ENCODE measurements around the gene PXDC1.

The PXDC1 gene

GRCh38 chr6:3745566-3746118, 5.9 kb downstream of the PXDC1 start:
- no peaks in the 10 kb centered on the region for H3K27me3 ChIP-seq (ENCODE audit: insufficient read depth, low read length, poor library complexity, severe bottlenecking)
- H3K4me3 ChIP-seq (ENCODE audit: low read length, poor library complexity, severe bottlenecking), result no peak overlapping the region
- H3K4me1 ChIP-seq (ENCODE audit: insufficient read depth, low read length, poor library complexity, severe bottlenecking), result peaks cover 38% of the 10 kb centered on the region
- no peaks in the 10 kb centered on the region for H4K20me1 ChIP-seq (ENCODE audit: insufficient read depth, low read length, poor library complexity, severe bottlenecking)
- no peaks in the 10 kb centered on the region for H3K9me3 ChIP-seq (ENCODE audit: insufficient read depth, low read depth, low read length)
- no peaks in the 10 kb centered on the region for H3K79me2 ChIP-seq (ENCODE audit: insufficient read depth, low read length)
- no peak for TF ChIP-seq CTCF (conservative IDR thresholded peaks at IDR 0.05; ENCODE audit: low read length)
- TF ChIP-seq EZH2phosphoT487 (IDR thresholded peaks at IDR 0.05; ENCODE audit: borderline replicate concordance), result no peak
- H3K9me2 ChIP-seq (replicated peaks; ENCODE audit: low read depth, low read length), result no peaks in the 10 kb centered on the region
- H2AFZ ChIP-seq (ENCODE audit: low read length), result no peak overlapping the region
- no peak overlapping the region for H3K4me2 ChIP-seq (ENCODE audit: low read depth, low read length, poor library complexity, severe bottlenecking)
- no peak overlapping the region for H3K9ac ChIP-seq (ENCODE audit: low read depth, low read length, poor library complexity, severe bottlenecking)
- no peaks in the 10 kb centered on the region for H3F3A ChIP-seq (ENCODE audit: low read depth)
- no peaks in the 10 kb centered on the region for H3K36me3 ChIP-seq (ENCODE audit: insufficient read depth, low read length)

GRCh38 chr6:3744901-3745470, 6.5 kb downstream of the PXDC1 start:
- Histone ChIP-seq H3K4me1 (ENCODE audit: insufficient read depth, low read length, poor library complexity, severe bottlenecking) (peaks cover 38% of the 10 kb centered on the region), H3K36me3 (ENCODE audit: insufficient read depth, low read length) (no peaks in the 10 kb centered on the region), H2AFZ (ENCODE audit: low read length) (no peak overlapping the region), H3K4me3 (ENCODE audit: low read length, poor library complexity, severe bottlenecking) (no peak overlapping the region), H3K9me2 (replicated peaks; ENCODE audit: low read depth, low read length) (no peaks in the 10 kb centered on the region), H4K20me1 (ENCODE audit: insufficient read depth, low read length, poor library complexity, severe bottlenecking) (no peaks in the 10 kb centered on the region), H3K27me3 (ENCODE audit: insufficient read depth, low read length, poor library complexity, severe bottlenecking) (no peaks in the 10 kb centered on the region), H3K9me3 (ENCODE audit: insufficient read depth, low read depth, low read length) (no peaks in the 10 kb centered on the region), H3K9ac (ENCODE audit: low read depth, low read length, poor library complexity, severe bottlenecking) (no peak overlapping the region), H3K4me2 (ENCODE audit: low read depth, low read length, poor library complexity, severe bottlenecking) (no peak overlapping the region), H3F3A (ENCODE audit: low read depth) (no peaks in the 10 kb centered on the region), H3K79me2 (ENCODE audit: insufficient read depth, low read length) (no peaks in the 10 kb centered on the region)
- TF ChIP-seq CTCF (conservative IDR thresholded peaks at IDR 0.05; ENCODE audit: low read length) (no peak), EZH2phosphoT487 (IDR thresholded peaks at IDR 0.05; ENCODE audit: borderline replicate concordance) (no peak)

GRCh38 chr6:3744211-3744900, 7.2 kb downstream of the PXDC1 start:
- H3K9me3 ChIP-seq (ENCODE audit: insufficient read depth, low read depth, low read length), result no peaks in the 10 kb centered on the region
- H3K79me2 ChIP-seq (ENCODE audit: insufficient read depth, low read length), result no peaks in the 10 kb centered on the region
- H3K9ac ChIP-seq (ENCODE audit: low read depth, low read length, poor library complexity, severe bottlenecking), result no peak overlapping the region
- no peak overlapping the region for H3K4me2 ChIP-seq (ENCODE audit: low read depth, low read length, poor library complexity, severe bottlenecking)
- no peaks in the 10 kb centered on the region for H3K36me3 ChIP-seq (ENCODE audit: insufficient read depth, low read length)
- no peak overlapping the region for H3K4me3 ChIP-seq (ENCODE audit: low read length, poor library complexity, severe bottlenecking)
- no peaks in the 10 kb centered on the region for H3K27me3 ChIP-seq (ENCODE audit: insufficient read depth, low read length, poor library complexity, severe bottlenecking)
- no peak for TF ChIP-seq CTCF (conservative IDR thresholded peaks at IDR 0.05; ENCODE audit: low read length)
- no peak for TF ChIP-seq EZH2phosphoT487 (IDR thresholded peaks at IDR 0.05; ENCODE audit: borderline replicate concordance)
- no peak overlapping the region for H2AFZ ChIP-seq (ENCODE audit: low read length)
- H4K20me1 ChIP-seq (ENCODE audit: insufficient read depth, low read length, poor library complexity, severe bottlenecking), result no peaks in the 10 kb centered on the region
- H3K4me1 ChIP-seq (ENCODE audit: insufficient read depth, low read length, poor library complexity, severe bottlenecking), result peaks cover 38% of the 10 kb centered on the region
- H3F3A ChIP-seq (ENCODE audit: low read depth), result no peaks in the 10 kb centered on the region
- no peaks in the 10 kb centered on the region for H3K9me2 ChIP-seq (replicated peaks; ENCODE audit: low read depth, low read length)

All from Loucy (cell line).